ENCODE results near the gene SACM1L. TPM values are rescaled to one million over a fixed set of nuclear protein-coding genes. Genes with fewer than 3 reads are reported as not detected.

SACM1L gene

GRCh38 chr3:45794660-45795059 lies 105.5 kb downstream of the SACM1L start:
- no peak overlapping the region for H3K56ac ChIP-seq (ENCODE audit: low read length)
- H3K4ac ChIP-seq (ENCODE audit: low read depth, low read length): no peak overlapping the region
- no CpG with 5 or more reads among the region's 1 CpG for WGBS (ENCODE audit: extremely low coverage, insufficient coverage, low lambda C conversion rate)

More at GRCh38 chr3:45794660-45795059, 105.5 kb downstream of the SACM1L start:
- no peak overlapping the region for H3K4me3 ChIP-seq (ENCODE audit: low read length)
- DNase-seq: no peak
- H3K27ac ChIP-seq (ENCODE audit: low read depth, low read length): no peak overlapping the region
- H2BK5ac ChIP-seq (ENCODE audit: low read length): no peak overlapping the region
- H3K23ac ChIP-seq (ENCODE audit: low read length): no peak overlapping the region
- H4K8ac ChIP-seq (ENCODE audit: low read depth, low read length): no peak overlapping the region
- H2BK15ac ChIP-seq (replicated peaks; ENCODE audit: low read depth): no peak overlapping the region
- H3K18ac ChIP-seq (ENCODE audit: low read length): no peak overlapping the region
- no peak overlapping the region for H2AK5ac ChIP-seq (ENCODE audit: low read length)
- no peak overlapping the region for H3K4me2 ChIP-seq (ENCODE audit: low read length)
- H3K79me2 ChIP-seq (ENCODE audit: control insufficient read depth, insufficient read depth, low read length): no peaks in the 10 kb centered on the region
- no peaks in the 10 kb centered on the region for H3K79me1 ChIP-seq (ENCODE audit: low read length)
- H4K5ac ChIP-seq (ENCODE audit: low read length): no peak overlapping the region
- peaks cover 18% of the 10 kb centered on the region for H3K27me3 ChIP-seq (ENCODE audit: insufficient read depth, low read length, poor library complexity)
- H3K36me3 ChIP-seq (ENCODE audit: control insufficient read depth, insufficient read depth, low read length): no peaks in the 10 kb centered on the region
- no peak overlapping the region for H3K9ac ChIP-seq (ENCODE audit: low read length)
- H3K4me1 ChIP-seq (ENCODE audit: control insufficient read depth, low read depth, low read length): no peaks in the 10 kb centered on the region
- no peak overlapping the region for H2BK120ac ChIP-seq (ENCODE audit: low read depth, low read length)

Small RNA genes lying within 50 kb of the gene (small RNA-seq; reads per million reads assigned to genes)
- not detected for gene RN7SL145P (ENCODE audit: insufficient read depth)

Data from mesendoderm (in vitro differentiated cells).